Central memory CD8-positive, alpha-beta T cell (primary cell): ENCODE measurements around the gene SSX3.
"Not testable (repeated sequence)": the region's sequence is repeated elsewhere in the genome, so short reads cannot be mapped to it uniquely, and the experiment has no call there.

ENCODE experiments used
- ATAC-seq: fragments of 150-1000 bp; cut with Tn5 transposase; replicated peaks from 2 replicates; pipeline ENCODE4 v1.10.0; 2022; ENCODE audit warnings: mild to moderate bottlenecking, moderate FRiP score, moderate number of reproducible peaks; ENCODE audit not compliant: poor library complexity, severe bottlenecking; ENCODE audit errors: extremely low read depth
- DNase-seq, 2 donors: peaks; one replicate each; pipeline ENCODE4 v3.0.0; 2021; ENCODE audit warnings: low spot score in 2 of 2
- H3K27ac Mint-ChIP-seq: one replicate; pipeline ENCODE4 v1.8.0; 2022; ENCODE audit warnings: low read depth, mild to moderate bottlenecking, moderate library complexity, mixed read lengths
- H3K27me3 Mint-ChIP-seq: one replicate; pipeline ENCODE4 v1.8.0; 2022; ENCODE audit warnings: mixed read lengths
- H3K36me3 Mint-ChIP-seq: one replicate; pipeline ENCODE4 v1.8.0; 2022; ENCODE audit warnings: mild to moderate bottlenecking, moderate library complexity, mixed read lengths; ENCODE audit not compliant: insufficient read depth
- H3K4me1 Mint-ChIP-seq: one replicate; pipeline ENCODE4 v1.8.0; 2022; ENCODE audit warnings: mixed read lengths
- H3K4me3 Mint-ChIP-seq: one replicate; pipeline ENCODE4 v1.8.0; 2022; ENCODE audit warnings: mild to moderate bottlenecking, moderate library complexity, mixed read lengths
- H3K9me3 Mint-ChIP-seq: one replicate; pipeline ENCODE4 v1.8.0; 2022; ENCODE audit warnings: mixed read lengths

The SSX3 gene, protein sequence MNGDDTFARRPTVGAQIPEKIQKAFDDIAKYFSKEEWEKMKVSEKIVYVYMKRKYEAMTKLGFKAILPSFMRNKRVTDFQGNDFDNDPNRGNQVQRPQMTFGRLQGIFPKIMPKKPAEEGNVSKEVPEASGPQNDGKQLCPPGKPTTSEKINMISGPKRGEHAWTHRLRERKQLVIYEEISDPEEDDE

DNA sequence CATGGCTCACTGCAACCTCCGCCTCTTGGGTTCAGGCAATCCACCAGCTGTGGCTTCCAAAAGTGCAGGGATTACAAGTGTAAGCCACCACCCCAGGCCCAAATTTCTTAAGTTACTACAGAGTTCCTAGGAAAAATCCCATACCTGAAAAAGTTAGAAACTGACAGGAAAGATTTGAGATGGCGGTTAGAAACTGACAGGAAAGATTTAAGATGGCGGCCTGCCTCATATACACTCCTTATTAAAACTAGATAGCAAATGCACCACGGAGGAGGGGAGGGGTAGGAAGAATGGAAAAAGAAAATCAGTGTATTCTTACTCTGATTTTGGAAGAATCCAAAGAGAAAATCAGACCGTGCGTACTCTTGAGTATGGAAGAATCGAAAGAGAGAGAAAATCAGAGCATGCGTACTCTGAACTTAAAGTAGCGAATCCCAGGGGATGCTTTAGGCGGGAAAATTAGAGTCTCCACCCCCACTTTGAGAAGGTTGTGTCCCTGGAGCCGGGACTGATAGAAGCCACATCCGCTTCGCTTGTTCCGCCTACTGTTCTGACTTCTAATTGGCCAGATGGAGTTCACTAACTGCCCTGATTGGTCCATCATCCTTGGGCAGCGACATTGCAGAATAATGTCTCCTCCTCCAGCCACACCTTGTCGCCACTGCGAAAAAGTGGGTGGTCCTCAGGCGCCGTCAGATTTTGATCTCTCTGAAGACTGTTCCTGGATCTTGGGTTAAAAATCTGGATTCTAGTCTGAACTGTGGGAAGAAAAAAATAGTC is at the start of gene SSX3:
Gene SSX3 (minus strand): TSS at position 389 of the 780 bp plus-strand sequence. CDS start 1,454 bp downstream, outside the sequence.
- not testable (repeated sequence) for H3K9me3 Mint-ChIP-seq, H3K36me3 Mint-ChIP-seq, DNase-seq, H3K4me1 Mint-ChIP-seq, H3K4me3 Mint-ChIP-seq, H3K27ac Mint-ChIP-seq, ATAC-seq
- peaks cover 10% of the 10 kb centered on the region for H3K27me3 Mint-ChIP-seq

DNA sequence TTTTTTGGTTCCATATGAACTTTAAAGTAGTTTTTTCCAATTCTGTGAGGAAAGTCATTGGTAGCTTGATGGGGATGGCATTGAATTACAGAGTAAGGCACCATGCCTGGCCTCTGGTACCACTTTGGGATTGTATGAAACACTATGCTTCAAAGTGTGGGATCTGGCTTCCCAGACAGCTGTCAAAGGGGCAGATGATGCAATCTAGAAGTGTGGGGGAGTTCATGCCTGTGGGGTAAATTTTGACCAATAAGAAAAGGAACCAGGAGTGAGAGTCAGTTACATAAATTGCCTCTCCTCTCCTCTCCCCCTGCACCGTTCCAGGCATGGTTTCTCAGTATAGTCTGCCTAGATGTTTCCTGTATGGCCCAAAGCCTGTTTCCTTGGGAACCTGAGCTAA is 41.3 kb upstream of the SSX3 start:
- DNase-seq, H3K4me1 Mint-ChIP-seq, H3K4me3 Mint-ChIP-seq, ATAC-seq, H3K27me3 Mint-ChIP-seq, H3K27ac Mint-ChIP-seq, H3K9me3 Mint-ChIP-seq, H3K36me3 Mint-ChIP-seq: not testable (repeated sequence)

DNA sequence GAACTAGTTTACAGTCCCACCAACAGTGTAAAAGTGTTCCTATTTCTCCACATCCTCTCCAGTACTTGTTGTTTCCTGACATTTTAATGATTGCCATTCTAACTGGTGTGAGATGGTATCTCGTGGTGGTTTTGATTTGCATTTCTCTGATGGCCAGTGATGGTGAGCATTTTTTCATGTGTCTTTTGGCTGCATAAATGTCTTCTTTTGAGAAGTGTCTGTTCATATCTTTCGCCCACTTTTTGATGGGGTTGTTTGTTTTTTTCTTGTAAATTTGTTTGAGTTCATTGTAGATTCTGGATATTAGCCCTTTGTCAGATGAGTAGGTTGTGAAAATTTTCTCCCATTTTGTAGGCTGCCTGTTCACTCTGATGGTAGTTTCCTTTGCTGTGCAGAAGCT is 40.4 kb upstream of the SSX3 start:
- ATAC-seq, H3K4me1 Mint-ChIP-seq, H3K9me3 Mint-ChIP-seq, H3K4me3 Mint-ChIP-seq, H3K27me3 Mint-ChIP-seq, H3K36me3 Mint-ChIP-seq, H3K27ac Mint-ChIP-seq, DNase-seq: not testable (repeated sequence)

DNA sequence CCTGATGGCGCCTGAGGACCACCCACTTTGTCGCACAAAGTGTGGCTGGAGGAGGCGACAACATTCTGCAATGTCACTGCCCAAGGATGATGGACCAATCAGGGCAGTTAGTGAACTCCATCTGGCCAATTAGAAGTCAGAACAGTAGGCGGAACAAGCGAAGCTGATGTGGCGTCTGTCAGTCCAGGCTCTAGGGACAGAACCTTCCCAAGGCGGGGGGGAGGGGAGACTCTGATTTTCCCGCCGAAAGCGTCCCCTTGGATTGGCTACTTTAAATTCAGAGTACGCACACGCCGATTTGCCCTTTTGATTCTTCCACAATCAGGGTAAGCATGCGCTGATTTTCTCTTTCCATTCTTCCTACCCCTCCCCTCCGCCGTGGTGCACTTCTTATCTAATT is 26.7 kb upstream of the SSX3 start, which contains the start of gene SSX4:
Gene SSX4 (plus strand): TSS at position 301 of the 400 bp plus-strand sequence. CDS start 515 bp downstream, outside the sequence.
- H3K4me1 Mint-ChIP-seq, H3K36me3 Mint-ChIP-seq, H3K27me3 Mint-ChIP-seq, ATAC-seq, H3K9me3 Mint-ChIP-seq, DNase-seq, H3K27ac Mint-ChIP-seq, H3K4me3 Mint-ChIP-seq: not testable (repeated sequence)

DNA sequence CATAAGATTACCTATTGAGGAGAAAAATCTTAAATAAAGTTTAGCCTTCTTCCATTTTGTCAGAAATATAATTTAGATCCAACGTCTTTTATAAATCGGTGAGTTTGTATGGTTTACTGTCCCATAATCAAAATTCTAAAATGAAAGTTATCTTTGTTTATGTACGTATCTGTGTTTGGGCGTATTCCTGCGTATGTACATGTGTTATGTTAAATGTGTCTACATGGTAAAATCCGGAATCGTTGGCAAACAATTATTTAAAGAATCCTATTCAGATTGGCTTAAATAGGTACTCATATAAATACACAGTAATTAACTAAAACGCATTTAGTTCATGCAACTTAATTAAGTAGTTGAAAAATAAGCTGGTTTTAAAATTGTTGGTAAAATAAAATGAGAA is 13.9 kb upstream of the SSX3 start:
- H3K27me3 Mint-ChIP-seq, H3K4me1 Mint-ChIP-seq, DNase-seq, H3K27ac Mint-ChIP-seq, H3K36me3 Mint-ChIP-seq, H3K4me3 Mint-ChIP-seq, H3K9me3 Mint-ChIP-seq, ATAC-seq: not testable (repeated sequence)

DNA sequence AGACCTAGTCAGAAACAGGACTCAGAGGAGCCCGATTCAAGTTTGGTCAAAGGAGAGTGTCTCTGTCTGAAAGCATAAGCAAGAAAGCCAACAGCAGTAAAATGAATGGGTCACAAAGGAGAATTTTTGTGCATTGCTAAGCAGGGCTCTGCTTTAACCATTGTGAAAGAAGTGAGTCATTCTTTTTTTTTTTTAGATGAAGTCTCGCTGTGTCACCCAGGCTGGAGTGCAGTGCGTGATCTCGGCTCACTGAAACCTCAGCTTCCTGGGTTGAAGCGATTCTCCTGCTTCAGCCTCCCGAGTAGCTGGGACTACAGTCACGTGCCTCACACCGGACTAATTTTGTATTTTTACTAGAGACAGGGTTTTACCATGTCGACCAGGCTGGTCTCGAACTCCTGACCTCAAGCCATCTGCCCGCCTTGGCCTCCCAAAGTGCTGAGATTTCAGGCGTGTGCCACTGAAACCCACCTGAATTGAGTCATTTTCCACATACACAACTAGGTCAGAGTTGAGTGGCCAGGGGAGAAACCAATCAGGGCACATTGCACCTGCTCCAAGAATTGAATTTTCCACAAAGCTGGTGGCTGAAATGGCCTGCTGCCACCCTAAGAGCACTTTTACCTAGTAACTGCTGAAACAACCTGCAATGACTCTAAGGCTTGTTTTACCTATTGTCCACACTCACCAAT is 11.4 kb upstream of the SSX3 start:
- not testable (repeated sequence) for H3K27ac Mint-ChIP-seq, H3K4me3 Mint-ChIP-seq, H3K4me1 Mint-ChIP-seq, DNase-seq, H3K36me3 Mint-ChIP-seq, ATAC-seq, H3K9me3 Mint-ChIP-seq
- peaks cover 22% of the 10 kb centered on the region for H3K27me3 Mint-ChIP-seq

DNA sequence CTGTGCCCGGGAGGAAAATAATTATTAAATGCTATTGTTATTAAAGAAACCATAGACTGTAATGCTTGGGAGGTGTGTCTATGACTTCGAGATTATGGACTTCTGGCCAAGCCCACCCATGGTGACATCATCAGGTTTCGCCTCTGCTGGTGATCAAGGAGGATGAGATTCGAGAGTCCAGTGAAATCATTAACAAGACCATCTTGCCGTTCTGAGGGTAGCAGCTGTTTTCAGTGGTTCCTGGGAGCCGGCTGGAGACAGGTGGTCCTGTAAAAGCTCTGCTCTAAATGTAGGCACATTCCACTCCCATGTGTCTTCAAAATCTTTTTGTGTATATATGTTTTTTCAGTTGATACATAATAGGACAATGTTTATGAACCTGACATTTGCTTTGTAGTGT is 2.8 kb upstream of the SSX3 start:
- not testable (repeated sequence) for H3K27me3 Mint-ChIP-seq, H3K36me3 Mint-ChIP-seq, H3K4me1 Mint-ChIP-seq, H3K9me3 Mint-ChIP-seq, H3K27ac Mint-ChIP-seq, H3K4me3 Mint-ChIP-seq, ATAC-seq, DNase-seq

DNA sequence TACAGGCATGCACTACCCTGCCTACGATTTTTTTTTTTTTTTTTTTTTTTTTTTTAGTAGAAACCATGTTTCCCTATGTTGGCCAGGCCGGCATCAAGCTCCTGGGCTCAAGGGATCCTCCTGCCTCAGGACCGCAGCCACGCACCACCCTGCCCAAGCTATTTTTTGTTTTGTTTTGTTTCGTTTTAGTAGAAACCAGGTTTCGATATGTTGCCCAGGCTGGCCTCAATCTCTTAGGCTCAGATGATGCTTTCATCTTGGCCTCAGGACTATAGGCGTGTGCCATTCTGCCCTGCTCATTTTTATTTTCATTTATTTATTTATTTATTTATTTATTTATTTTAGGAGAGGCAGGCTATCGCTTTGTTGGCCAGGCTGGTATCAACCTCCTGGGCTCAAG is 1.2 kb upstream of the SSX3 start:
- H3K4me3 Mint-ChIP-seq, result no peak overlapping the region
- DNase-seq (no peak), ATAC-seq (no peak)
- H3K9me3 Mint-ChIP-seq, result no peaks in the 10 kb centered on the region
- H3K36me3 Mint-ChIP-seq, result no peaks in the 10 kb centered on the region
- no peak overlapping the region for H3K27ac Mint-ChIP-seq
- peaks cover 10% of the 10 kb centered on the region for H3K27me3 Mint-ChIP-seq
- H3K4me1 Mint-ChIP-seq, result no peaks in the 10 kb centered on the region

DNA sequence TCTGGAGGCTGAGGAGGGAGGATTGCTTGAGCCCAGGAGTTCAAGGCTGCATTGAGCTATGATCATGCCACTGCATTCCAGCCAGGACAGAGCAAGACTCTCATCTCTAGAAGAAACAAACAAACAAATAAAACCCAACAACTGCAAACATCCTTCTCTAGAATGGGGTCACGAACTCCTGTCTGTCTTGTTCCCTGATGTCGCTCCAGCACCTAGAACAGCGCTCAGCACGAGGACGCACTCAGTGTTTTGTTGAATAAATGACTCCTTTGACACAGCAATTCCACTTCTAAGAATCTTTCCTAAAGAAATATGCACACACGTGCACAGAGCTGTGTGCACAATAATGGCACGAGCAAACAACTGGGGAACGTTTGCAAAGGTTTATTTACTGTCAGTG is 10.4 kb downstream of the SSX3 start:
- ATAC-seq, DNase-seq, H3K27me3 Mint-ChIP-seq, H3K4me1 Mint-ChIP-seq, H3K9me3 Mint-ChIP-seq, H3K36me3 Mint-ChIP-seq, H3K4me3 Mint-ChIP-seq, H3K27ac Mint-ChIP-seq: not testable (repeated sequence)

DNA sequence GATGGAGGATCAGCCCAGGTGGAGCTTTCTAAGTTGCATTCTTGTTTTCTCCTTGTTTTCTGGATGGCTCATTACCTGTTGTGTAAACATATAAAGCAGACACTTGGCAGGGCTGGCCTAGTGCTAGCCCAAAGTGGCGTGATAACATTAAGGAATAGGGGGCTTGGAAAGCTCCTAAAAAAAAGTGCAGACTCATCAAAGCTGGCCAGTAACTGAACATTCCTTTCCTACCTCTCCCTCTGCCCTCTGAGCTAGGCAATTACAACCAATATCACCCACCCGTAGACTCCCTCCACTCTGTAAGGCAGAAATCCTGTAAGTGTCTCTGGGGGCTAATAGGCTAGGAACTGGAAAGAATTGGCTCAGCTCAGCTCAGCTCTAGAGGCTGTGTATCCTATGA is 42.5 kb downstream of the SSX3 start:
- H3K9me3 Mint-ChIP-seq, H3K4me1 Mint-ChIP-seq, DNase-seq, H3K4me3 Mint-ChIP-seq, H3K36me3 Mint-ChIP-seq, H3K27ac Mint-ChIP-seq, ATAC-seq: not testable (repeated sequence)
- peaks cover 17% of the 10 kb centered on the region for H3K27me3 Mint-ChIP-seq

DNA sequence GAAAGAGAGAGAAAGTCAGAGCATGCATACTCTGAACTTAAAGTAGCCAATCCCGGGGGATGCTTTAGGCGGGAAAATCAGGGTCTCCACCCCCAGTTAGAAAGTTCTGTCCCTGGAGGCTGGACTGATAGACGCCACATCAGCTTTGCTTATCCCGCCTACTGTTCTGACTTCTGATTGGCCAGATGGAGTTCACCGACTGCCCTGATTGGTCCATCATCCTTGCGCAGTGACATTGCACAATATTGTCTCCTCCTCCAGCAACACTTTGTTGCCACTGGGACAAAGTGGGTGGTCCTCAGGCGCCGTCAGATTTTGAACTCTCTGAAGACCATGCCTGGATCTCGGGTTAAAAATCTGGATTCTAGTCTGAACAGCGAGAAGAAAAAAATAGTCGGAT is 50.3 kb downstream of the SSX3 start:
- no peak for ATAC-seq
- DNase-seq, result no peak
- Mint-ChIP-seq H3K4me1 (no peaks in the 10 kb centered on the region), H3K27me3 (no peaks in the 10 kb centered on the region), H3K27ac (no peak overlapping the region), H3K36me3 (no peaks in the 10 kb centered on the region), H3K4me3 (no peak overlapping the region), H3K9me3 (no peaks in the 10 kb centered on the region)
